HG02870 (cell line): ENCODE measurements around the gene CNP.
A peak's percentile ranks its signal among the peaks of the same experiment; 100 is the strongest.

Experiments
- ATAC-seq: cut with Tn5 transposase; IDR thresholded peaks from one replicate; pipeline ENCODE4 v1.9.1; 2021; ENCODE audit warnings: mild to moderate bottlenecking, moderate library complexity; ENCODE audit not compliant: unreplicated experiment

The CNP gene

GRCh38 chr17:41971721-41972523 is 5.3 kb downstream of the CNP start:
- no peak for ATAC-seq

GRCh38 chr17:41972571-41973407 is 6.2 kb downstream of the CNP start:
- ATAC-seq: no peak

- no peak for ATAC-seq
Measured at GRCh38 chr17:41973408-41973811, 6.8 kb downstream of the CNP start.

GRCh38 chr17:41974031-41974430 is 7.4 kb downstream of the CNP start:
- no peak for ATAC-seq

- no peak for ATAC-seq
Measured at GRCh38 chr17:41974658-41975057, 8.1 kb downstream of the CNP start.

GRCh38 chr17:41975099-41976083 is 8.8 kb downstream of the CNP start:
- ATAC-seq: no peak

- ATAC-seq: no peak
Measured at GRCh38 chr17:41976142-41976768, 9.7 kb downstream of the CNP start.

- no peak for ATAC-seq
Measured at GRCh38 chr17:41977991-41978390, 11.4 kb downstream of the CNP start.

GRCh38 chr17:41982026-41982760 is 15.6 kb downstream of the CNP start:
- peak; percentile 40 for ATAC-seq

GRCh38 chr17:41984454-41984853 is 17.9 kb downstream of the CNP start:
- ATAC-seq: no peak

GRCh38 chr17:41985919-41986318 is 19.3 kb downstream of the CNP start:
- ATAC-seq: no peak

- ATAC-seq: no peak
Measured at GRCh38 chr17:41986634-41987033, 20.0 kb downstream of the CNP start.

- no peak for ATAC-seq
Measured at GRCh38 chr17:41987642-41988041, 21.0 kb downstream of the CNP start.

- no peak for ATAC-seq
Measured at GRCh38 chr17:41988418-41988817, 21.8 kb downstream of the CNP start.

- no peak for ATAC-seq
Measured at GRCh38 chr17:41989702-41990419, 23.3 kb downstream of the CNP start.

- ATAC-seq: no peak
Measured at GRCh38 chr17:41992576-41992975, 26.0 kb downstream of the CNP start.

- ATAC-seq: no peak
Measured at GRCh38 chr17:41996855-41997164, 30.2 kb downstream of the CNP start.

- no peak for ATAC-seq
Measured at GRCh38 chr17:41998497-41998896, 31.9 kb downstream of the CNP start.

- no peak for ATAC-seq
Measured at GRCh38 chr17:42000413-42001133, 34.0 kb downstream of the CNP start.
